Aorta (tissue), 5 donors: ENCODE results near the gene GPR65. TPM values are rescaled to one million over a fixed set of nuclear protein-coding genes. Genes with fewer than 3 reads are reported as not detected.

ENCODE experiments used
- ATAC-seq: fragments of 200-7000 bp; cut with Tn5 transposase; one replicate; pipeline ENCODE4 v1.9.1; 2022; ENCODE audit warnings: moderate library complexity; ENCODE audit not compliant: low FRiP score
- DNase-seq, 2 donors: peaks; one replicate each; pipeline ENCODE4 v3.0.0-alpha.2; 2020
- H3K27ac ChIP-seq, 2 donors: one replicate each; pipeline ENCODE4 v1.5.1; 2013; ENCODE audit warnings: low read length in 2 of 2, mild to moderate bottlenecking in 2 of 2, moderate library complexity in 2 of 2, control low read depth in 1 of 2, inconsistent platforms in 1 of 2, low read depth in 1 of 2
- H3K27me3 ChIP-seq, 2 donors: one replicate each; pipeline ENCODE4 v1.6.1; 2013; ENCODE audit warnings: control low read depth in 1 of 2, low read length in 1 of 2, mild to moderate bottlenecking in 1 of 2, moderate library complexity in 1 of 2; ENCODE audit not compliant: insufficient read depth in 2 of 2, control insufficient read depth in 1 of 2
- H3K36me3 ChIP-seq, 2 donors: one replicate each; pipeline ENCODE4 v1.6.1; 2013; ENCODE audit warnings: control low read depth in 1 of 2, low read length in 1 of 2, mild to moderate bottlenecking in 1 of 2; ENCODE audit not compliant: insufficient read depth in 2 of 2, control insufficient read depth in 1 of 2
- H3K4me1 ChIP-seq, 2 donors: one replicate each; pipeline ENCODE4 v1.6.1; 2013; ENCODE audit warnings: low read length in 2 of 2, control low read depth in 1 of 2, mild to moderate bottlenecking in 1 of 2, moderate library complexity in 1 of 2; ENCODE audit not compliant: insufficient read depth in 2 of 2, control insufficient read depth in 1 of 2
- H3K4me3 ChIP-seq, 2 donors: one replicate each; pipeline ENCODE4 v1.5.1; 2013; ENCODE audit warnings: low read length in 2 of 2, control low read depth in 1 of 2, mild to moderate bottlenecking in 1 of 2
- H3K9me3 ChIP-seq: one replicate; pipeline ENCODE4 v1.6.1; 2013; ENCODE audit warnings: mild to moderate bottlenecking, low read length; ENCODE audit not compliant: control insufficient read depth
- whole genome bisulfite sequencing, 2 donors: extraction: QIAGEN DNeasy Blood & Tissue Kit; methylation state at CpG; one replicate each; pipeline ENCODE4 v1.1.7; 2013; 5-methylcytosine and 5-hydroxymethylcytosine counted together
- intact Hi-C, 2 donors: fragments of 100-400 bp; cut with DNase I; formaldehyde crosslinking; loops; one replicate each; pipeline versions ENCODE4 v1.14.2 to v1.15.0; 2022
- polyA plus RNA-seq, 2 donors: library from polyadenylated mRNA; stranded (reverse); fragments of 200-250 nt; gene quantifications; one replicate each; pipeline ENCODE4 v1.2.3, GENCODE V29; 2013
- total RNA-seq, 2 donors: library from RNA; stranded (reverse); fragmentation: NEBNext Ultra II Directional; extraction: Animal tissue kit (Norgen Biotek cat#: 25700); gene quantifications; one replicate each; pipeline ENCODE4 v1.2.1, GENCODE V29; 2021
- donor health status: healthy with polysubstance abuse.
- donor health status: Bipolar disorder and iron deficiency.
- donor health status: DM: no; HTN: no; CAD: no.
- donor health status: DM: no; HTN: no; CAD: no.
- donor health status: DM: yes; HTN: yes; CAD: no.

GPR65 gene
- total and polyA plus RNA-seq, 4 donors: 0.28 to 3.9 (median 2.3) TPM

GRCh38 chr14:88039197-88039596 lies 34.3 kb downstream of the GPR65 start:
- Histone ChIP-seq H3K9me3 (no peaks in the 10 kb centered on the region), H3K36me3 (no peaks in the 10 kb centered on the region), H3K27me3 (no peaks in the 10 kb centered on the region), H3K4me1 (no peaks in the 10 kb centered on the region), H3K27ac (no peak overlapping the region), H3K4me3 (no peak overlapping the region)
- no peak for DNase-seq
- intact Hi-C loops: no loop called here
- 49 to 57% methylated on average over 3 of the region's 3 CpGs for WGBS, 2 donors
- no peak for ATAC-seq

GRCh38 chr14:88040146-88040545 lies 35.2 kb downstream of the GPR65 start:
- DNase-seq (no peak), ATAC-seq (no peak)
- no peak overlapping the region for H3K4me3 ChIP-seq
- WGBS, 2 donors: 61 to 76% methylated on average over 1 of the region's 1 CpG
- no peaks in the 10 kb centered on the region for H3K27me3 ChIP-seq
- no peaks in the 10 kb centered on the region for H3K36me3 ChIP-seq
- no peaks in the 10 kb centered on the region for H3K9me3 ChIP-seq
- intact Hi-C loops: no loop called here
- no peaks in the 10 kb centered on the region for H3K4me1 ChIP-seq
- no peak overlapping the region for H3K27ac ChIP-seq

GRCh38 chr14:88043529-88044443 lies 38.9 kb downstream of the GPR65 start:
- H3K4me3 ChIP-seq: no peak overlapping the region
- WGBS, 2 donors: 26 to 53% methylated on average over 4 of the region's 4 CpGs
- no peak for DNase-seq
- no peak for ATAC-seq
- no peaks in the 10 kb centered on the region for H3K9me3 ChIP-seq
- H3K27ac ChIP-seq: no peak overlapping the region
- no peaks in the 10 kb centered on the region for H3K4me1 ChIP-seq
- no peaks in the 10 kb centered on the region for H3K27me3 ChIP-seq
- intact Hi-C loops: no loop called here
- H3K36me3 ChIP-seq: no peaks in the 10 kb centered on the region

- Histone ChIP-seq H3K9me3 (no peaks in the 10 kb centered on the region), H3K4me3 (no peak overlapping the region), H3K4me1 (no peaks in the 10 kb centered on the region), H3K27ac (no peak overlapping the region), H3K27me3 (no peaks in the 10 kb centered on the region), H3K36me3 (no peaks in the 10 kb centered on the region)
- WGBS, 2 donors: 32 to 59% methylated on average over 1 of the region's 1 CpG
- intact Hi-C loops: no loop called here
- DNase-seq (no peak), ATAC-seq (no peak)
Observed at GRCh38 chr14:88044444-88044758, 39.5 kb downstream of the GPR65 start.

GRCh38 chr14:88044776-88045446 lies 40.0 kb downstream of the GPR65 start:
- DNase-seq (no peak), ATAC-seq (no peak)
- WGBS, 2 donors: 74 to 88% methylated on average over 4 of the region's 4 CpGs
- Histone ChIP-seq H3K36me3 (no peaks in the 10 kb centered on the region), H3K9me3 (no peaks in the 10 kb centered on the region), H3K4me1 (no peaks in the 10 kb centered on the region), H3K4me3 (no peak overlapping the region), H3K27me3 (no peaks in the 10 kb centered on the region), H3K27ac (no peak overlapping the region)
- intact Hi-C loops: no loop called here

- Histone ChIP-seq H3K27me3 (no peaks in the 10 kb centered on the region), H3K4me3 (no peak overlapping the region), H3K4me1 (no peaks in the 10 kb centered on the region), H3K9me3 (no peaks in the 10 kb centered on the region), H3K27ac (no peak overlapping the region), H3K36me3 (no peaks in the 10 kb centered on the region)
- WGBS, 2 donors: 71 to 89% methylated on average over 3 of the region's 3 CpGs
- DNase-seq (peak in 1 of 2 donors; percentile 49), ATAC-seq (peak; percentile 42)
- intact Hi-C loops: no loop called here
Observed at GRCh38 chr14:88045705-88046104, 40.8 kb downstream of the GPR65 start.

GRCh38 chr14:88048351-88048750 lies 43.4 kb downstream of the GPR65 start:
- H3K27me3 ChIP-seq: no peaks in the 10 kb centered on the region
- no peaks in the 10 kb centered on the region for H3K36me3 ChIP-seq
- no peak for DNase-seq
- ATAC-seq: no peak
- no peaks in the 10 kb centered on the region for H3K9me3 ChIP-seq
- no peak overlapping the region for H3K4me3 ChIP-seq
- 74 to 84% methylated on average over 1 of the region's 1 CpG for WGBS, 2 donors
- no peaks in the 10 kb centered on the region for H3K4me1 ChIP-seq
- intact Hi-C loops: no loop called here
- H3K27ac ChIP-seq: no peak overlapping the region

- ATAC-seq (no peak), DNase-seq (no peak)
- intact Hi-C loops: no loop called here
- Histone ChIP-seq H3K4me3 (no peak overlapping the region), H3K4me1 (no peaks in the 10 kb centered on the region), H3K9me3 (no peaks in the 10 kb centered on the region), H3K36me3 (no peaks in the 10 kb centered on the region), H3K27ac (no peak overlapping the region), H3K27me3 (no peaks in the 10 kb centered on the region)
- WGBS, 2 donors: 23 to 30% methylated on average over 1 of the region's 1 CpG
Observed at GRCh38 chr14:88049266-88049665, 44.3 kb downstream of the GPR65 start.

- ATAC-seq: no peak
- intact Hi-C loops: no loop called here
- no peaks in the 10 kb centered on the region for H3K27me3 ChIP-seq
- no peak overlapping the region for H3K27ac ChIP-seq
- no peak overlapping the region for H3K4me3 ChIP-seq
- 57 to 69% methylated on average over 2 of the region's 2 CpGs for WGBS, 2 donors
- H3K4me1 ChIP-seq: no peaks in the 10 kb centered on the region
- H3K9me3 ChIP-seq: no peaks in the 10 kb centered on the region
- H3K36me3 ChIP-seq: no peaks in the 10 kb centered on the region
- no peak for DNase-seq
Observed at GRCh38 chr14:88049936-88050335, 45.0 kb downstream of the GPR65 start.
